NCI-H2196 (cell line): ENCODE data around the gene GPATCH2.
"Not testable (repeated sequence)": the region's sequence is repeated elsewhere in the genome, so short reads cannot be mapped to it uniquely, and the experiment has no call there.

ENCODE experiments used
- DNase-seq: peaks from one replicate; lab custom pipeline; 2025; ENCODE audit not compliant: unreplicated experiment; lab: John Stamatoyannopoulos, UW

GPATCH2 gene

GRCh38 chr1:217526636-217527035, 104.3 kb downstream of the GPATCH2 start:
- DNase-seq: no peak

- no peak for DNase-seq
These were observed 105.0 kb downstream of the GPATCH2 start for GRCh38 chr1:217525773-217526490.

GRCh38 chr1:217524787-217525520, 105.9 kb downstream of the GPATCH2 start:
- no peak for DNase-seq

GRCh38 chr1:217523921-217524320, 107.0 kb downstream of the GPATCH2 start:
- not testable (repeated sequence) for DNase-seq

- DNase-seq: no peak
These were observed 108.6 kb downstream of the GPATCH2 start for GRCh38 chr1:217522277-217522676.

GRCh38 chr1:217521317-217521716, 109.6 kb downstream of the GPATCH2 start:
- no peak for DNase-seq

- no peak for DNase-seq
These were observed 124.0 kb downstream of the GPATCH2 start for GRCh38 chr1:217506878-217507277.

- no peak for DNase-seq
These were observed 132.7 kb downstream of the GPATCH2 start for GRCh38 chr1:217498209-217498608.

GRCh38 chr1:217495249-217495648, 135.6 kb downstream of the GPATCH2 start:
- DNase-seq: no peak

- DNase-seq: no peak
These were observed 136.1 kb downstream of the GPATCH2 start for GRCh38 chr1:217494767-217495166.

GRCh38 chr1:217493290-217493689, 137.6 kb downstream of the GPATCH2 start:
- DNase-seq: no peak

- no peak for DNase-seq
These were observed 146.0 kb downstream of the GPATCH2 start for GRCh38 chr1:217484871-217485270.

GRCh38 chr1:217482356-217483102, 148.4 kb downstream of the GPATCH2 start:
- no peak for DNase-seq

- no peak for DNase-seq
These were observed 152.4 kb downstream of the GPATCH2 start for GRCh38 chr1:217478450-217478849.

GRCh38 chr1:217472915-217473314, 158.0 kb downstream of the GPATCH2 start:
- DNase-seq: no peak

- no peak for DNase-seq
These were observed 159.5 kb downstream of the GPATCH2 start for GRCh38 chr1:217471403-217471802.

GRCh38 chr1:217469983-217470382, 160.9 kb downstream of the GPATCH2 start:
- DNase-seq: peak; percentile 16

GRCh38 chr1:217465102-217465501, 165.8 kb downstream of the GPATCH2 start:
- DNase-seq: no peak

- no peak for DNase-seq
These were observed 168.2 kb downstream of the GPATCH2 start for GRCh38 chr1:217462666-217463065.

- DNase-seq: no peak
These were observed 168.7 kb downstream of the GPATCH2 start for GRCh38 chr1:217462159-217462558.

GRCh38 chr1:217457016-217457415, 173.9 kb downstream of the GPATCH2 start:
- DNase-seq: no peak

GRCh38 chr1:217456261-217456660, 174.6 kb downstream of the GPATCH2 start:
- no peak for DNase-seq
